ENCODE results near the gene DIAPH3.
"Not testable (repeated sequence)": the region's sequence is repeated elsewhere in the genome, so short reads cannot be mapped to it uniquely, and the experiment has no call there.

DIAPH3 gene

DNA sequence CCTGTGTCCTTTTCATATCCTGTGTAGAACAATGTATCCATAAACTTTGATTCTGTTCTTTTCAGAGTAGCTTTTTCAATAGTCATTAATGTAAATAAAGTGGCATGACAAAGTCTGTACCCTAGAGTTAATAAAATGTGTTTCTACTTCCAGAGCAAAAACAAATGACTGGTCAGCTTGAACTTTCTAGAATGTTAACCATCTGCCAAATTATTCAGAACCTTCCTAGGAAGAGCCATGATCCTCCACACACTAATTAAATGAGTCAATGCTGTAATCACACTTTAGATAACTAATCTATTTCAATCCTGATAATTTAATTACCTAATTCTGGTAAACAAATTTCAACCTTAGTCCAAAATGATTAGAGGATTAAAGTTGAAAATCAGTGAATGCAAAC, 73.2 kb downstream of the DIAPH3 start:
- H3K27ac ChIP-seq (ENCODE audit: low read length): no peak overlapping the region
- H3K4me3 ChIP-seq (ENCODE audit: low read depth in 1 of 2, low read length in 2 of 2): no peak overlapping the region
- H3K9me3 ChIP-seq (ENCODE audit: control insufficient read depth in 1 of 2, low read length in 2 of 2): no peaks in the 10 kb centered on the region
- no peaks in the 10 kb centered on the region for H3K27me3 ChIP-seq (ENCODE audit: low read depth, low read length)
- H3K36me3 ChIP-seq (ENCODE audit: control insufficient read depth in 1 of 2, insufficient read depth in 2 of 2, low read length in 2 of 2): no peaks in the 10 kb centered on the region
- no peaks in the 10 kb centered on the region for H3K4me1 ChIP-seq (ENCODE audit: control insufficient read depth in 1 of 2, insufficient read depth in 2 of 2, low read length in 2 of 2)

GRCh38 chr13:60083780-60084179, 79.9 kb downstream of the DIAPH3 start:
- not testable (repeated sequence) for H3K9me3 ChIP-seq (ENCODE audit: control insufficient read depth in 1 of 2, low read length in 2 of 2); H3K4me3 ChIP-seq (ENCODE audit: low read depth in 1 of 2, low read length in 2 of 2); H3K27ac ChIP-seq (ENCODE audit: low read length); H3K4me1 ChIP-seq (ENCODE audit: control insufficient read depth in 1 of 2, insufficient read depth in 2 of 2, low read length in 2 of 2); H3K36me3 ChIP-seq (ENCODE audit: control insufficient read depth in 1 of 2, insufficient read depth in 2 of 2, low read length in 2 of 2); H3K27me3 ChIP-seq (ENCODE audit: low read depth, low read length)

DNA sequence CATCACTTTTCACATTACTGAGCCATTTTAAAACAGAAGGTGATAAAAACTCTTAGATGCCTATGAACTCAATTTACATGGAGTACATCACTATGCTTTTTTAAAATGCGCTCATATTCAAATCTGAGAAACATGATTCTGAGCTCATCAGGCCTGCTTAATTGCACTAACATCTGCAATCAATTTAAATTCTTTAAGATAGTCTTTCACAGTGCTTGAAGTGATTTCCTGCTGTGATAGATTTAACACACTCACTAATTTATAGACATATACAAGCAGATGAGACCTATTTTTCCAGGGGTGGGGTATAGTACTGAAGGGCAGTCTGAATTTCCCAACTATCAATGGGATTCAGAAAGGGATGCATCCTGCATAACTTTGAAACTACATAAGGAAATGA, 82.9 kb downstream of the DIAPH3 start:
- H3K4me3 ChIP-seq (ENCODE audit: low read depth in 1 of 2, low read length in 2 of 2): no peak overlapping the region
- H3K27me3 ChIP-seq (ENCODE audit: low read depth, low read length): no peaks in the 10 kb centered on the region
- H3K27ac ChIP-seq (ENCODE audit: low read length): no peak overlapping the region
- H3K36me3 ChIP-seq (ENCODE audit: control insufficient read depth in 1 of 2, insufficient read depth in 2 of 2, low read length in 2 of 2): no peaks in the 10 kb centered on the region
- no peaks in the 10 kb centered on the region for H3K4me1 ChIP-seq (ENCODE audit: control insufficient read depth in 1 of 2, insufficient read depth in 2 of 2, low read length in 2 of 2)
- H3K9me3 ChIP-seq (ENCODE audit: control insufficient read depth in 1 of 2, low read length in 2 of 2): no peaks in the 10 kb centered on the region

GRCh38 chr13:60078226-60078625, 85.5 kb downstream of the DIAPH3 start:
- Histone ChIP-seq H3K4me3 (ENCODE audit: low read depth in 1 of 2, low read length in 2 of 2) (no peak overlapping the region), H3K27ac (ENCODE audit: low read length) (no peak overlapping the region), H3K36me3 (ENCODE audit: control insufficient read depth in 1 of 2, insufficient read depth in 2 of 2, low read length in 2 of 2) (no peaks in the 10 kb centered on the region), H3K27me3 (ENCODE audit: low read depth, low read length) (no peaks in the 10 kb centered on the region), H3K9me3 (ENCODE audit: control insufficient read depth in 1 of 2, low read length in 2 of 2) (no peaks in the 10 kb centered on the region), H3K4me1 (ENCODE audit: control insufficient read depth in 1 of 2, insufficient read depth in 2 of 2, low read length in 2 of 2) (no peaks in the 10 kb centered on the region)

DNA sequence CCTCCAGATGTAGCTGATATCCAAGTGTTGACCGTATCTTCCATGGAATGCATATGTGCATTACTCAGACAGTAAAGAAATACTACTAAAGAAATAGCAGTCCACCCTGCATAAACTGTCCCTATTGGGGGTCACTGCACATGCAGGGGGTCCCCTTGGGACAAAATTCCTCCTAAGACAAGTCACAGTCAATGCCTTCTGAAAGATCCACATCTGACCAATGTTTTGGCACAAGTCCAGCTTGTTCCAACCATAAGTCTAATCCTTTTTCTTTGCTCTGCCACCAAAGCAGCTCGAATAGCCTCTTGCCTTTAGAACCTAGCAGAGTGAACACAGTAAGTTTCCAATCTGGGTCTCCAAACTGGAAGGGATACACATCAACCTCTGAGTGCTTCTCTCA, 87.9 kb downstream of the DIAPH3 start:
- no peaks in the 10 kb centered on the region for H3K9me3 ChIP-seq (ENCODE audit: control insufficient read depth in 1 of 2, low read length in 2 of 2)
- no peak overlapping the region for H3K4me3 ChIP-seq (ENCODE audit: low read depth in 1 of 2, low read length in 2 of 2)
- no peaks in the 10 kb centered on the region for H3K27me3 ChIP-seq (ENCODE audit: low read depth, low read length)
- H3K27ac ChIP-seq (ENCODE audit: low read length): no peak overlapping the region
- no peaks in the 10 kb centered on the region for H3K4me1 ChIP-seq (ENCODE audit: control insufficient read depth in 1 of 2, insufficient read depth in 2 of 2, low read length in 2 of 2)
- no peaks in the 10 kb centered on the region for H3K36me3 ChIP-seq (ENCODE audit: control insufficient read depth in 1 of 2, insufficient read depth in 2 of 2, low read length in 2 of 2)

- Histone ChIP-seq H3K27me3 (ENCODE audit: low read depth, low read length) (no peaks in the 10 kb centered on the region), H3K4me3 (ENCODE audit: low read depth in 1 of 2, low read length in 2 of 2) (no peak overlapping the region), H3K27ac (ENCODE audit: low read length) (no peak overlapping the region), H3K4me1 (ENCODE audit: control insufficient read depth in 1 of 2, insufficient read depth in 2 of 2, low read length in 2 of 2) (no peaks in the 10 kb centered on the region), H3K36me3 (ENCODE audit: control insufficient read depth in 1 of 2, insufficient read depth in 2 of 2, low read length in 2 of 2) (no peaks in the 10 kb centered on the region), H3K9me3 (ENCODE audit: control insufficient read depth in 1 of 2, low read length in 2 of 2) (peaks cover 0 to 2% of the 10 kb centered on the region in 2 donors)
Measured at GRCh38 chr13:60074397-60074796, 89.3 kb downstream of the DIAPH3 start.

DNA sequence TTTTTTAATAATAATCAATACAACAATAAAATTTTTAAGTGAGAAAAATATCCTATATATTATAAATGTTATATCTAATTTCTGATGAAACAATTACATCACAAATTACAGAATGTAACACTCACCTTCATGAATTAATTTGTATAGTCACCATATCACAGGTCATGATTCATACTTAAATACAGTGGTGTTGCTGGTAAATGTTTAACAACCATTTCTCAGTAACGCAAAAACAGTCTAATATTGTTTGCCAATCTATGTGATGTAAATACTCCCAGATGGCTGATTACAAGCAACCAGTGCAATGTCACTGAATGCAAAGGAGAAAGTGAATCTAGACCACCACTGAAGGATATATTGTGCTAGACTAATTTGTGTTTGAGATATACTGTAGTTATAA, 97.5 kb downstream of the DIAPH3 start:
- peaks cover 0 to 3% of the 10 kb centered on the region in 2 donors for H3K9me3 ChIP-seq (ENCODE audit: control insufficient read depth in 1 of 2, low read length in 2 of 2)

GRCh38 chr13:60062502-60062901, 101.2 kb downstream of the DIAPH3 start:
- Histone ChIP-seq H3K9me3 (ENCODE audit: control insufficient read depth in 1 of 2, low read length in 2 of 2) (no peaks in the 10 kb centered on the region), H3K27me3 (ENCODE audit: low read depth, low read length) (no peaks in the 10 kb centered on the region), H3K4me1 (ENCODE audit: control insufficient read depth in 1 of 2, insufficient read depth in 2 of 2, low read length in 2 of 2) (no peaks in the 10 kb centered on the region), H3K27ac (ENCODE audit: low read length) (no peak overlapping the region), H3K4me3 (ENCODE audit: low read depth in 1 of 2, low read length in 2 of 2) (no peak overlapping the region), H3K36me3 (ENCODE audit: control insufficient read depth in 1 of 2, insufficient read depth in 2 of 2, low read length in 2 of 2) (no peaks in the 10 kb centered on the region)

More for the DNA sequence above, 97.5 kb downstream of the DIAPH3 start:
- Histone ChIP-seq H3K36me3 (ENCODE audit: control insufficient read depth in 1 of 2, insufficient read depth in 2 of 2, low read length in 2 of 2) (no peaks in the 10 kb centered on the region), H3K27me3 (ENCODE audit: low read depth, low read length) (no peaks in the 10 kb centered on the region), H3K4me3 (ENCODE audit: low read depth in 1 of 2, low read length in 2 of 2) (no peak overlapping the region), H3K27ac (ENCODE audit: low read length) (no peak overlapping the region), H3K4me1 (ENCODE audit: control insufficient read depth in 1 of 2, insufficient read depth in 2 of 2, low read length in 2 of 2) (no peaks in the 10 kb centered on the region)

DNA sequence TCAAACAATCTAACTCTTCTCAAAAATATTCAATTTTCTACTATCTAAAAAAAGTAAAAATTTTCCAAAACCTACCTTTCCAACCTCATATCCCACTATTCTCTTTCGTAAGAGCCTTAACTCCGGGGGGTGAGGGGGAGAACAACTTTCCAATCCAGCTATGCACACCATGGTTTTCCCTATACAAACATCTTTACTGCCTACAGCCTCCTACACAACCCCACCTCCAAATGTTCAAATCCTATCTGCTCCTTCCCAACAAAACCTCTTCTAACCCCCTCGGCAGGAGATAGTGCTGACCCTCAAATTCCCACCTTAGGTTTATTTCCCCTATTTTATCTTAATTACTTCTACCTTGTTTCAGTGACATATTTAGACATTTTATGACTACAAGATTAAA, 102.0 kb downstream of the DIAPH3 start:
- Histone ChIP-seq H3K4me1 (ENCODE audit: control insufficient read depth in 1 of 2, insufficient read depth in 2 of 2, low read length in 2 of 2) (no peaks in the 10 kb centered on the region), H3K9me3 (ENCODE audit: control insufficient read depth in 1 of 2, low read length in 2 of 2) (no peaks in the 10 kb centered on the region), H3K36me3 (ENCODE audit: control insufficient read depth in 1 of 2, insufficient read depth in 2 of 2, low read length in 2 of 2) (no peaks in the 10 kb centered on the region), H3K27me3 (ENCODE audit: low read depth, low read length) (no peaks in the 10 kb centered on the region), H3K27ac (ENCODE audit: low read length) (no peak overlapping the region), H3K4me3 (ENCODE audit: low read depth in 1 of 2, low read length in 2 of 2) (no peak overlapping the region)

DNA sequence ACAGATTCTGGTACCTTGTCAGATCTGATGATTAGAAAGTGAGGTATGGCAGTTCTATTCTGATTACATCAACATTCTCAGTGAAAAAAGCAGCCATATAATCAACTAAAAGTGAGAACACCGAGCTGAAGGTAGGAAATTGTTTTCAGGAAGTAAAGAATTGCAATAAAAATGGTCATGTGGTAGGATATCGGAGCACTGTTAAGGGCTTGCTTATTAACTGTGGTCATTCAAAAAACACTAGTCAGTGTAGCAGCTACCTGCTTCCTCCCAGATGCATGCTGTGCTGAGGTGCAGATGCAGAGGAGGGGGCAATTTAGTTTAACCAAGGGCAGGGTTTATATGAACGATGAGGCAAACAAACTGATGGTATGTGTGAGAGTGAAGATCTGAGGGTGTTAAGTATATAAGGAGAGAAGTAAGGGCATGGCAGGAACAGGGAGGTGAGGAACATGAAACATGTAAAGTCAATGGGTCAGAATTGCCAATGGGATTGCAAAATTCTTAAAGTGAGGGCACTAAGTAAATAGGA, 111.9 kb downstream of the DIAPH3 start:
- H3K27me3 ChIP-seq (ENCODE audit: low read depth, low read length): no peaks in the 10 kb centered on the region
- no peak overlapping the region for H3K4me3 ChIP-seq (ENCODE audit: low read depth in 1 of 2, low read length in 2 of 2)
- H3K27ac ChIP-seq (ENCODE audit: low read length): no peak overlapping the region
- no peaks in the 10 kb centered on the region for H3K4me1 ChIP-seq (ENCODE audit: control insufficient read depth in 1 of 2, insufficient read depth in 2 of 2, low read length in 2 of 2)
- H3K9me3 ChIP-seq (ENCODE audit: control insufficient read depth in 1 of 2, low read length in 2 of 2): no peaks in the 10 kb centered on the region
- no peaks in the 10 kb centered on the region for H3K36me3 ChIP-seq (ENCODE audit: control insufficient read depth in 1 of 2, insufficient read depth in 2 of 2, low read length in 2 of 2)

- H3K4me3 ChIP-seq (ENCODE audit: low read depth in 1 of 2, low read length in 2 of 2); H3K4me1 ChIP-seq (ENCODE audit: control insufficient read depth in 1 of 2, insufficient read depth in 2 of 2, low read length in 2 of 2): not testable (repeated sequence)
Measured at GRCh38 chr13:60048353-60048752, 115.4 kb downstream of the DIAPH3 start.

DNA sequence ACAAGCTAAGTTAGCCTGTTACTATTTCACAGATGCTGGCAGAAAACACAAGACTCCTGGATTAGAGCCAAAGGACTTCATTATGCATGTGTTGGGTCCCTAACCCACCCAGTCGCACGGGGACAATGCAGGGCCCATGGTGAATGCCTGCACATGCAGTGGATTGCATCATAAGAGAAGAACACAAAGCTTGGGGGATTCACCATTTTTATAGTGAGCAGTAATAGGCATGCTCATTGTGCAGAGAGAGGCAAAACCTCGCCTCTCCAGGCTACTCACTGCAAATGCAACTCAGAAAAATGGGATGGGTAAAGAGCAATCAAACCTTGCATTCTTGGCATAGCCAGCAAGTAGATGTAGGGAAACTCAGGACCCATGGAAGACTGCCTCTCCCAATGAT, 115.8 kb downstream of the DIAPH3 start:
- H3K4me1 ChIP-seq (ENCODE audit: control insufficient read depth in 1 of 2, insufficient read depth in 2 of 2, low read length in 2 of 2): no peaks in the 10 kb centered on the region
- H3K27me3 ChIP-seq (ENCODE audit: low read depth, low read length): no peaks in the 10 kb centered on the region
- no peak overlapping the region for H3K27ac ChIP-seq (ENCODE audit: low read length)
- H3K9me3 ChIP-seq (ENCODE audit: control insufficient read depth in 1 of 2, low read length in 2 of 2): no peaks in the 10 kb centered on the region
- no peak overlapping the region for H3K4me3 ChIP-seq (ENCODE audit: low read depth in 1 of 2, low read length in 2 of 2)
- no peaks in the 10 kb centered on the region for H3K36me3 ChIP-seq (ENCODE audit: control insufficient read depth in 1 of 2, insufficient read depth in 2 of 2, low read length in 2 of 2)

More at GRCh38 chr13:60048353-60048752, 115.4 kb downstream of the DIAPH3 start:
- not testable (repeated sequence) for H3K27ac ChIP-seq (ENCODE audit: low read length); H3K36me3 ChIP-seq (ENCODE audit: control insufficient read depth in 1 of 2, insufficient read depth in 2 of 2, low read length in 2 of 2); H3K27me3 ChIP-seq (ENCODE audit: low read depth, low read length); H3K9me3 ChIP-seq (ENCODE audit: control insufficient read depth in 1 of 2, low read length in 2 of 2)
